Ishikawa (cell line): ENCODE measurements around the gene ATOH1.

ENCODE experiments used
- CEBPB ChIP-seq: IDR thresholded peaks from 2 replicates; pipeline ENCODE4 v1.6.1; 2012
- CREB1 ChIP-seq: IDR thresholded peaks from 2 replicates; pipeline ENCODE4 v1.6.1; 2012; ENCODE audit warnings: low read depth
- EGR1 ChIP-seq: IDR thresholded peaks from 2 replicates; pipeline ENCODE4 v1.6.1; 2012
- EP300 ChIP-seq: IDR thresholded peaks from 2 replicates; pipeline ENCODE4 v1.6.1; 2012; ENCODE audit warnings: borderline replicate concordance
- FOXM1 ChIP-seq: IDR thresholded peaks from 2 replicates; pipeline ENCODE4 v1.6.1; 2012; ENCODE audit warnings: low read depth, borderline replicate concordance
- MAX ChIP-seq: IDR thresholded peaks from 2 replicates; pipeline ENCODE4 v1.6.1; 2012
- NFIC ChIP-seq: IDR thresholded peaks from 2 replicates; pipeline ENCODE4 v1.6.1; 2012
- RAD21 ChIP-seq: IDR thresholded peaks from 2 replicates; pipeline ENCODE4 v1.6.1; 2012; ENCODE audit warnings: low read depth
- REST ChIP-seq: IDR thresholded peaks from 2 replicates; pipeline ENCODE4 v1.6.1; 2012; ENCODE audit warnings: low read depth, mild to moderate bottlenecking
- TAF1 ChIP-seq: IDR thresholded peaks from 2 replicates; pipeline ENCODE4 v1.6.1; 2012; ENCODE audit warnings: low read depth, mild to moderate bottlenecking
- TCF12 ChIP-seq: IDR thresholded peaks from 2 replicates; pipeline ENCODE4 v1.6.1; 2012; ENCODE audit warnings: low read depth
- TEAD4 ChIP-seq: IDR thresholded peaks from 2 replicates; pipeline ENCODE4 v1.6.1; 2012
- USF1 ChIP-seq: IDR thresholded peaks from 2 replicates; pipeline ENCODE4 v1.6.1; 2012
- YY1 ChIP-seq: IDR thresholded peaks from 2 replicates; pipeline ENCODE4 v1.6.1; 2012; ENCODE audit warnings: low read depth
- ZBTB7A ChIP-seq: IDR thresholded peaks from 2 replicates; pipeline ENCODE4 v1.6.1; 2012; ENCODE audit warnings: low read depth

The ATOH1 gene

GRCh38 chr4:93828995-93829819, 654 bp downstream of the ATOH1 start:
- TF ChIP-seq YY1 (no peak), CREB1 (no peak), TCF12 (peak; percentile 22; the same call in 1 of the 2 replicates), CEBPB (no peak), USF1 (no peak), NFIC (0 out of 2 replicates have a peak, but pooled peaks have one; percentile 6), REST (peak; percentile 18; the same call in 1 of the 2 replicates), ZBTB7A (no peak)

GRCh38 chr4:93829820-93830687, 1.5 kb downstream of the ATOH1 start:
- TF ChIP-seq RAD21 (no peak), EP300 (no peak), REST (no peak), MAX (no peak), YY1 (no peak), ZBTB7A (no peak), TAF1 (no peak), TEAD4 (no peak)

- TF ChIP-seq NFIC, result no peak
- no peak for TF ChIP-seq CREB1
- TF ChIP-seq EP300, result no peak
- no peak for TF ChIP-seq TCF12
Measured at GRCh38 chr4:93831716-93832496, 3.4 kb downstream of the ATOH1 start.

- TF ChIP-seq ZBTB7A, result no peak
- TF ChIP-seq EGR1, result no peak
- TF ChIP-seq REST, result no peak
- no peak for TF ChIP-seq TAF1
- TF ChIP-seq TCF12, result no peak
- no peak for TF ChIP-seq EP300
- TF ChIP-seq NFIC, result no peak
- TF ChIP-seq YY1, result no peak
- no peak for TF ChIP-seq CEBPB
- TF ChIP-seq FOXM1, result no peak
- no peak for TF ChIP-seq USF1
- TF ChIP-seq TEAD4, result no peak
- no peak for TF ChIP-seq CREB1
- TF ChIP-seq RAD21, result no peak
- no peak for TF ChIP-seq MAX
Measured at GRCh38 chr4:93834249-93835066, 5.9 kb downstream of the ATOH1 start.
